Neuronal stem cell (in vitro differentiated cells): ENCODE measurements around the gene MAPT.

Experiments
- DNase-seq: peaks from one replicate; pipeline ENCODE4 v3.0.0-alpha.2; 2013; ENCODE audit warnings: low spot score
- H2AFZ ChIP-seq: one replicate; pipeline ENCODE4 v1.6.1; 2013; ENCODE audit warnings: mild to moderate bottlenecking, low read length, inconsistent platforms
- H2AK5ac ChIP-seq: 2 replicates; pipeline ENCODE4 v1.6.1; 2013; ENCODE audit warnings: low read depth, mild to moderate bottlenecking, inconsistent platforms, low read length, moderate library complexity, mixed read lengths
- H2BK120ac ChIP-seq: 2 replicates; pipeline ENCODE4 v1.6.1; 2013; ENCODE audit warnings: low read depth, mild to moderate bottlenecking, inconsistent platforms, low read length, moderate library complexity, mixed read lengths
- H2BK12ac ChIP-seq: one replicate; pipeline ENCODE4 v1.6.1; 2013; ENCODE audit warnings: low read length, inconsistent platforms
- H2BK15ac ChIP-seq: 2 replicates; pipeline ENCODE4 v1.6.1; 2013; ENCODE audit warnings: mild to moderate bottlenecking, low read length, inconsistent platforms, mixed read lengths
- H2BK5ac ChIP-seq: one replicate; pipeline ENCODE4 v1.6.1; 2013; ENCODE audit warnings: inconsistent platforms, mild to moderate bottlenecking, low read length, moderate library complexity
- H3K14ac ChIP-seq: one replicate; pipeline ENCODE4 v1.6.1; 2013; ENCODE audit warnings: low read length, inconsistent platforms
- H3K18ac ChIP-seq: 2 replicates; pipeline ENCODE4 v1.6.1; 2013; ENCODE audit warnings: low read length, inconsistent platforms
- H3K23ac ChIP-seq: 2 replicates; pipeline ENCODE4 v1.6.1; 2013; ENCODE audit warnings: low read depth, mild to moderate bottlenecking, mixed read lengths, low read length, inconsistent platforms; ENCODE audit not compliant: poor library complexity
- H3K27ac ChIP-seq: replicated peaks from 3 replicates; pipeline ENCODE4 v1.5.1; 2013; ENCODE audit warnings: low read length, inconsistent platforms
- H3K27me3 ChIP-seq, 3 experiments: 2 replicates each; pipeline ENCODE4 v1.6.1; 2013; ENCODE audit warnings: low read length in 3 of 3, mild to moderate bottlenecking in 2 of 3, inconsistent platforms in 1 of 3, low read depth in 1 of 3, mixed read lengths in 1 of 3, moderate library complexity in 1 of 3; ENCODE audit not compliant: control insufficient read depth in 3 of 3, insufficient read depth in 3 of 3
- H3K36me3 ChIP-seq, 2 donors: replicated peaks in 1 of 2; 2 replicates each; pipeline ENCODE4 v1.6.1; 2013; ENCODE audit warnings: low read length in 2 of 2; ENCODE audit not compliant: control insufficient read depth in 2 of 2, insufficient read depth in 2 of 2
- H3K4ac ChIP-seq: 2 replicates; pipeline ENCODE4 v1.6.1; 2013; ENCODE audit warnings: inconsistent platforms, mild to moderate bottlenecking, low read length, moderate library complexity
- H3K4me1 ChIP-seq, 2 donors: 1 replicate in 1 of 2; 2 replicates in 1 of 2; pipeline ENCODE4 v1.6.1; 2013; ENCODE audit warnings: low read length in 2 of 2, low read depth in 1 of 2; ENCODE audit not compliant: control insufficient read depth in 2 of 2, insufficient read depth in 1 of 2
- H3K4me2 ChIP-seq: one replicate; pipeline ENCODE4 v1.6.1; 2013; ENCODE audit warnings: mild to moderate bottlenecking, low read length, inconsistent platforms; ENCODE audit not compliant: insufficient read depth, poor library complexity, severe bottlenecking
- H3K4me3 ChIP-seq, 2 donors: 2 replicates each; pipeline ENCODE4 v1.5.1; 2013; ENCODE audit warnings: low read length in 2 of 2, mild to moderate bottlenecking in 2 of 2, inconsistent platforms in 1 of 2, moderate library complexity in 1 of 2
- H3K79me1 ChIP-seq: one replicate; pipeline ENCODE4 v1.6.1; 2013; ENCODE audit warnings: low read depth, mild to moderate bottlenecking, inconsistent platforms, low read length, moderate library complexity
- H3K9ac ChIP-seq: one replicate; pipeline ENCODE4 v1.6.1; 2013; ENCODE audit warnings: mild to moderate bottlenecking, low read depth, low read length, inconsistent platforms; ENCODE audit not compliant: poor library complexity
- H3K9me3 ChIP-seq, 2 donors: replicated peaks in 1 of 2; 2 replicates each; pipeline versions ENCODE3 to v1.6.1; 2013; ENCODE audit warnings: low read length in 2 of 2, mild to moderate bottlenecking in 2 of 2, inconsistent platforms in 1 of 2, low read depth in 1 of 2, mixed read lengths in 1 of 2, moderate library complexity in 1 of 2; ENCODE audit not compliant: control insufficient read depth in 2 of 2, insufficient read depth in 1 of 2
- H4K8ac ChIP-seq: one replicate; pipeline ENCODE4 v1.6.1; 2013; ENCODE audit warnings: low read depth, mild to moderate bottlenecking, inconsistent platforms, low read length, moderate library complexity
- H4K91ac ChIP-seq: one replicate; pipeline ENCODE4 v1.6.1; 2013; ENCODE audit warnings: low read length, low read depth, mild to moderate bottlenecking, inconsistent platforms; ENCODE audit not compliant: poor library complexity
- WGBS, 2 donors: extraction: QIAGEN DNeasy Blood & Tissue Kit; methylation state at CpG; one replicate each; pipeline ENCODE4 v1.1.7; 2013; ENCODE audit warnings: missing lambda C conversion rate in 2 of 2, mixed read lengths in 1 of 2; ENCODE audit not compliant: insufficient read length in 2 of 2, insufficient replicate concordance in 1 of 2; ENCODE audit errors: extremely low coverage in 2 of 2; 5-methylcytosine and 5-hydroxymethylcytosine counted together

The MAPT gene

DNA sequence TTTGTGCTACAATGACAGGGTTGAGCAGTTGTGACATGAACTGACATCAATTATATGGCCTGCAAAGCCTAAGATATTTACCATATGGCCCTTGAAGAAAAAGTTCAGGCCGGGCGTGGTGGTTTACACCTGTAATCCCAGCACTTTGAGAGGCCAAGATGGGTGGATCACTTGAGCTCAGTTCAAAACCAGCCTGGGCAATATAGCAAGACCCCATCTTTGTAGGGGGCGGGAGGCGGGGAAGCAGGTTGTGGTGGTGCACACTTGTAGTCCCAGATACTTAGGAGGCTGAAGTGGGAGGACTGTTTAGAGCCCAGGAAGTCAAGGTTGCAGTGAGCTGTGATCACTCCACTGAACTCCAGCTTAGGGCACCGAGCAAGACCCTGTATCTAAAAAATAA is 153.0 kb downstream of the MAPT start:
- no peak overlapping the region for H4K8ac ChIP-seq
- H3K36me3 ChIP-seq = peaks cover 24 to 97% of the 10 kb centered on the region in 2 donors
- no peak overlapping the region for H2BK5ac ChIP-seq
- H2AK5ac ChIP-seq = no peak overlapping the region
- H3K14ac ChIP-seq = no peak overlapping the region
- H3K4me3 ChIP-seq = no peak overlapping the region
- H3K23ac ChIP-seq = no peak overlapping the region
- H3K9me3 ChIP-seq = no peaks in the 10 kb centered on the region
- no peak overlapping the region for H3K4ac ChIP-seq
- no peak for DNase-seq
- peaks cover 3 to 4% of the 10 kb centered on the region in 2 donors for H3K4me1 ChIP-seq
- no peaks in the 10 kb centered on the region for H3K79me1 ChIP-seq
- no peak overlapping the region for H2AFZ ChIP-seq
- H2BK15ac ChIP-seq = no peak overlapping the region
- H3K4me2 ChIP-seq = no peak overlapping the region
- H2BK120ac ChIP-seq = no peak overlapping the region
- H3K9ac ChIP-seq = no peak overlapping the region
- no peak overlapping the region for H3K27ac ChIP-seq
- no peak overlapping the region for H2BK12ac ChIP-seq
- no peaks in the 10 kb centered on the region for H3K27me3 ChIP-seq
- no CpG with 5 or more reads among the region's 5 CpGs for WGBS, 2 donors
- H3K18ac ChIP-seq = no peak overlapping the region
- no peak overlapping the region for H4K91ac ChIP-seq

DNA sequence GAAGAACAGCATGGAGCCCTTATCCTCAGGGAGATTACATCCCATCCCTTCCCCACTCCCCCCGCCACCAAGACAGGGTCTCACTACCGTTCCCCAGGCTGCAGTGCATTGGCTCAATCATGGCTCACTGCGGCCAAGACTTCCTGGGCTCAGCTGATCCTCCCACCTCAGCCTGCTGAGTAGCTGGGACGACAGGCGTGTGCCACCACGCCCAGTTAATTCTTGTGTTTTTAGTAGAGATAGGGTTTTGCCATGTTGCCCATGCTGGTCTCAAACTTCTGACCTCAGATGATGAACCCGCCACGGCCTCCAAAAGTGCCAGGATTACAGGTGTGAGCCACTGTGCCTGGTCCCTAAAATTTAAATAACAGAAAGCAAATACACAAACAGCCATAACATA is 153.5 kb downstream of the MAPT start:
- no peak overlapping the region for H3K4me2 ChIP-seq
- no peak overlapping the region for H2AFZ ChIP-seq
- no CpG with 5 or more reads among the region's 8 CpGs for WGBS, 2 donors
- DNase-seq = no peak
- H3K4ac ChIP-seq = no peak overlapping the region
- no peak overlapping the region for H2BK15ac ChIP-seq
- no peak overlapping the region for H2AK5ac ChIP-seq
- H2BK120ac ChIP-seq = no peak overlapping the region
- H2BK5ac ChIP-seq = no peak overlapping the region
- H2BK12ac ChIP-seq = no peak overlapping the region
- H3K27ac ChIP-seq = no peak overlapping the region
- no peak overlapping the region for H3K14ac ChIP-seq
- H3K9me3 ChIP-seq = no peaks in the 10 kb centered on the region
- H3K4me3 ChIP-seq = no peak overlapping the region
- H3K18ac ChIP-seq = no peak overlapping the region
- H3K79me1 ChIP-seq = no peaks in the 10 kb centered on the region
- no peak overlapping the region for H3K9ac ChIP-seq
- no peaks in the 10 kb centered on the region for H3K27me3 ChIP-seq
- no peak overlapping the region for H4K8ac ChIP-seq
- no peak overlapping the region for H3K23ac ChIP-seq
- H3K4me1 ChIP-seq = peaks cover under 1 to 4% of the 10 kb centered on the region in 2 donors
- H3K36me3 ChIP-seq = peaks cover 24 to 96% of the 10 kb centered on the region in 2 donors
- no peak overlapping the region for H4K91ac ChIP-seq

DNA sequence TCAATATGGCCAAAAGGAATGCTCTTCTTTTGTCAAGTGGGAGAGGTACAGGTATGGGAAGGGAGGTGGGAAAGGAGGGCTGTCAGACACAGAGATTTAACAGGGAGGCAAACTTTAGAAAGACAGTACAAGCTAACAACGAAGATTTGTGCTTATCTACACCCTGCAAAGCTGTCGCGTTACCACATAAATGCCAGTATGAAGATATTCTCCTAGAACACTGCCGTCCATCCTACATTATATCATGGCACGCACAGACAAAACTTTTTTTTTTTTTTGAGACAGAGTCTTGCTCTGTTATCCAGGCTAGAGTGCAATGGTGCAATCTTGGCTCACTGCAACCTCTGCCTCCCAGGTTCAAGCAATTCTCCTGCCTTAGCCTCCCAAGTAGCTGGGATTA is 155.3 kb downstream of the MAPT start:
- WGBS, 2 donors = no CpG with 5 or more reads among the region's 5 CpGs
- Histone ChIP-seq H3K4ac (no peak overlapping the region), H2BK12ac (no peak overlapping the region), H3K23ac (no peak overlapping the region), H3K4me1 (no peaks in the 10 kb centered on the region), H3K14ac (no peak overlapping the region), H2BK5ac (no peak overlapping the region), H4K8ac (no peak overlapping the region), H3K36me3 (peaks cover 24 to 90% of the 10 kb centered on the region in 2 donors), H2BK120ac (no peak overlapping the region), H2BK15ac (no peak overlapping the region), H4K91ac (no peak overlapping the region), H3K9ac (no peak overlapping the region), H3K27ac (no peak overlapping the region), H3K4me3 (no peak overlapping the region), H3K27me3 (no peaks in the 10 kb centered on the region), H2AFZ (no peak overlapping the region), H3K4me2 (no peak overlapping the region), H2AK5ac (no peak overlapping the region), H3K18ac (no peak overlapping the region), H3K9me3 (no peaks in the 10 kb centered on the region), H3K79me1 (no peaks in the 10 kb centered on the region)
- no peak for DNase-seq

DNA sequence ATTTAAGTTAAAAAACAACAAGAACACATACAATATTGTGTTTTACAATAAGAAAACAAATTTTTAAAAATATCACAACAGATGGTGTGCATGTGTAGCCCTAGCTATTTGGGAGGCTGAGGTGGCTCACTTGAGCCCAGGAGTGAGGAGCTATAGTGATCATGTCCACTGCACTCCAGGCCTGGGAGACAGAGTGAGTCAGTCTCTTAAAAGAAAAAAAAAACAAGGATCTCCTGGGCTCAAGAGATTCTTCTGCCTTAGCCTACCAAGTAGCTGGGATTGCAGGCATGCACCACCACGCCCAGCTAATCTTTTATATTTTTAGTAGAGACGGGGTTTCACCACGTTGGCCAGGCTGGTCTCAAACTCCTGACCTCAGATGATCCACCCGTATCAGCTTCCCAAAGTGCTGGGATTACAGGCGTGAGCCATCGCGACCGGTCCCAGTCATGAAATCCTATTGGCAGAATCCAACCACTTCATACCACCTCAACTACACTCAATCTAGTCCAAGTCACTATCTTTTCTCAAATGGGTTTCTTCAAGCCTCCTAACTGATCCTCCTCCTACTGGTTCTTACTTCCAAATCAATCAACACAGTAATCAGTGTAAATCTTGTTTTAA is 159.7 kb downstream of the MAPT start:
- Histone ChIP-seq H2AFZ (no peak overlapping the region), H3K27me3 (no peaks in the 10 kb centered on the region), H2AK5ac (no peak overlapping the region), H3K4me1 (peaks cover 0 to 3% of the 10 kb centered on the region in 2 donors), H3K14ac (no peak overlapping the region), H4K8ac (no peak overlapping the region), H3K4me2 (no peak overlapping the region), H3K9me3 (peaks cover 0 to 4% of the 10 kb centered on the region in 2 donors), H2BK120ac (no peak overlapping the region), H2BK15ac (no peak overlapping the region), H3K23ac (no peak overlapping the region), H2BK12ac (no peak overlapping the region), H3K4ac (no peak overlapping the region), H2BK5ac (no peak overlapping the region), H3K18ac (no peak overlapping the region), H3K9ac (no peak overlapping the region), H3K4me3 (no peak overlapping the region), H3K27ac (no peak overlapping the region), H4K91ac (no peak overlapping the region), H3K79me1 (no peaks in the 10 kb centered on the region), H3K36me3 (peaks cover 13 to 87% of the 10 kb centered on the region in 2 donors)
- WGBS, 2 donors = no CpG with 5 or more reads among the region's 8 CpGs
- no peak for DNase-seq
